ENCODE data around the gene SDHC. TPM values are rescaled to one million over a fixed set of nuclear protein-coding genes. Genes with fewer than 3 reads are reported as not detected.
"Not testable (repeated sequence)": the region's sequence is repeated elsewhere in the genome, so short reads cannot be mapped to it uniquely, and the experiment has no call there.

Gene SDHC
- total RNA-seq, 2 donors from 2014 or later, result 241 to 284 TPM

DNA sequence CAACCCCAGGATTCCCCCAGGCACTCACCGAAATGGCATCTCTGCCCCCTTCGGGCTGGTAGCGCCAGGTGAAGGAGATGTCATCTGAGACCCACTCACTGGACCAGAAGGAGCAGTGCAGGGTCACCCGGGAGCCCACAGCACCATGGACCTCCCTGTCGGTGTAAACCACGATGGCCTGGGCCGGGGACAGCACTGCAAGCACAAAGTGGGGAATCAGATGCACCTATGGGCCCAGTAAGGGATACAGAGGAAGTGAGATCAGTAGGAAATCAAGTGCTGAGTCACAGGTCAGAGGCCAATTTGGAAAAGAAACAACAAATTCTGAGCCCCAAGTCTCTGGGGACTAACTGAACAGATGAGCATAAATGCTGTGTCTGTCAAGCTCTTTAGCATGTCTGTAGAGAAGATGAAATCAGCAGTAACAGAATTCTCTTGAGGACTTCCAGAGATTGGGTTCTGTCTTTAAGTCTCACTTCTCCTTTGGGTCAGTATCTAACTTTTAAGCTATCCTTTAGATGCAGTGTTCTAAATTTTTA, 6.9 kb upstream of the SDHC start:
- DNase-seq (no peak), ATAC-seq (peak in 1 of 2 donors; percentile 11)
- intact Hi-C loops (cut with DNase I), result no loop called here

DNA sequence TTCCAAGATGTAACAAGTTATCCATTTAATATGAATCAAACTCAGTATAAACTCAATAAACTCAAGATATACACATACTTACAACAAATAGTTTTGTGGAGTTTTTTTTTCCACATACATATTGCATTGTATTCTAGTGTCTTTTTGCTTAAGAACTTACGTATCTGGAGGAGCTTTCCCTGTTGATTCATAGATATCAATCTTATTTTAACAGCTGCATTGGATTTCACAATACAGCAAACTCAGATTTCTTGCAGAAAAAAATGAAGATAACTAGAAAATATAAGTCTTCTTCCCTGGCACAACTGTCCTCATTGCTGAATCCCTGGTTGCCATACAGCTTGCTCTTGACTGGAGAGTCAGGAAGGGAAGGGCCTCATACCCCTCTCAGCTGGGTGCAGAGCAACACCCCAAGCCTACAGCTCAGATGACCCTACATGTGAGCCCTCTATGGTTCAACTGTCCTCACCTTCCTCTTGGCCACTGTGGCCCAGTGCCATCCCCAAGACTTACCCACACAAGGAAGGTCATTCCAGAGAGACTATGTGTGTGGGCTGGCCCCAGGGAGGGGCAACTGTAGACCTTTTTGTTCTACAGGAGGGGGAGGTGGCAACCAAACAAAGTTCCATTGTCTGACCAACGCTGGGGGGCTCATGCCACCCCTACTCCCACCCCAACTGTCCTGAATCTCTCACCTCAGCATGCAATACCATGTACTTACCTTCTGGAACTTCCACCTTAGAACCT, 6.1 kb upstream of the SDHC start:
- DNase-seq, result no peak
- intact Hi-C loops (cut with DNase I), result no loop called here
- no peak for ATAC-seq

DNA sequence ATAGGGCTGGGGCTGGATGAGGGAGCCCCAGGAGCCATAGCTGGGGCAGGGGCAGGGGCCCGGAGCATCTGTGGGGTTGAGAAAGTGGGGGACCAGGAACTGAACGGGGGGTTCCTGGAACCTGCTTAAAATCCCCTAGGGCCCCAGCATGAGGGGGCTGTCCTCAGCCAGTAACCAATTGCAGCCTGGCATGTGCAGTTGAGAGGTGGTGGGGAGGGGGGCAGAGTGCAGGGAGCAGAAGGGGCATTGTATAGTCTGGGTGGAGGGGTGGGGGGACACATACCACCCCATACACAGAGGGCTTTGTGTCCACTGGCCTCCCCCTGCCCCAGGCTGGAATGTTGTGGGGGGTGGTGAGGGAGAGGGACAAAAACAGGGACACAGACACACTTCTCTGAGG, 4.3 kb upstream of the SDHC start, which contains the start of gene MPZ:
TSS of gene MPZ (minus strand) at position 101 of the 400 bp plus-strand sequence. CDS start at position 38, 63 bp downstream.
- no peak for ATAC-seq
- intact Hi-C loops (cut with DNase I), result loop anchor here in 1 of 2 donors (5.0 to 10.0 kb wide), 2 partner anchors 65 to 88 kb away; partner anchors contain the start of gene APOA2
- DNase-seq, result no peak

DNA sequence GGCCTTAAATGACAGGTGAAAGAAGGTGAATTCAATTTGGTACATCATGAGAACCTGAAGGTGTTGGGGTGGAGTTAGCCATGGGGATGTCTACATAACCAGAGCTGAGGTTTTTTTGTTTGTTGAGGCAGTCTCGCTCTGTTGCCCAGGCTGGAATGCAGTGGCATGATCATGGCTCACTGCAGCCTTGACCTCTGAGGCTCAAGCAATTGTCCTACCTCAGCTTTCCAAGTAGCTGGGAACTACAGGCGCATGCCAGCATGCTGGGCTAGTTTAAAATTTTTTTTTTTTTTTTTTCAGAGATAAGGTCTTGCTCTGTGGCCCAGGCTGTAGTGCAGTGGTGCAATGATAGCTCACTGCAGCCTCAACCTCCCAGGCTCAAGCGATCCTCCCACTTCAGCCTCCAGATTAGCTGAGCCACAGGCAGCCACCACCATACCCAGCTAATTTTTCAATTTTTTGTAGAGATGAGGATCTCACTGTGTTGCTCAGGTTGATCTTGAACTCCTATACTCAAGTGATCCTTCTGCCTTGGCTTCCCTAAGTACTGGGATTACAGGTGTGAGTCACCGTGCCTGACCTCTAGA, 2.5 kb upstream of the SDHC start:
- no peak for DNase-seq
- ATAC-seq, result no peak
- intact Hi-C loops (cut with DNase I), result loop anchor here in 1 of 2 donors (5.0 to 10.0 kb wide), 2 partner anchors 63 to 89 kb away; partner anchors contain the start of gene APOA2

DNA sequence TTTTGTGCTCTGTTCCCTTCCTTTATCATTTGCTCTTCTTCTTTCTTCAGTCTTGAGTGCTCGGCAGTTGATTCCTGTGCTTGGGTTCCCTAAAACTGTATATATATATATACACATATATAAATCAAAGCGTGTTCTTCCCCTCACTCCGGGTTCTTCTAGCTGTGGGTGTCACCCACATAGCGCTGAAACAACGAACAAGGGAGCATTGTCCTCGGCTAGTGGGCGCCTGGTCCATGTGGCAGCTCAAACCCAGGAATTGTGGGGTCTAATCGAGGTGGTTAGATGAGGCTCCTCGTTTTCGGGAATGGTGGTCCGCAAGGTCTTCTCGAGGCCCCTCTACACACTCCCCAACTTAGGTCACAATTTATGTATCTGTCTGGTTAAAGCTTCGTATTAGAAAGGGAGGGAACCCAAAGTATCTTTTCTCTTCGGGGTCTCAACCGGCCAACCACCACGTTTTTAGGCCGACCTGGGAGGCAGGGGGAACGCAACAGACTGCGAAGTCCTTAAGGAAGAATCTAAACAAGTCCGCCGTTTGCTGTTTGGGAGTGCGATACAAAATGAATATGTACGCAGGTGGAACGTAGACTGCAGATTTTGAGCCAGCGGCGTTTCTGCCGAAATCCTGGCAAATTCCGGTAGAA, 504 bp upstream of the SDHC start:
- ATAC-seq (peak; percentile 16 to 17), DNase-seq (no peak)
- intact Hi-C loops (cut with DNase I), result loop anchor here in 1 of 2 donors (5.0 to 10.0 kb wide), 2 partner anchors 61 to 91 kb away; partner anchors contain the start of gene APOA2

DNA sequence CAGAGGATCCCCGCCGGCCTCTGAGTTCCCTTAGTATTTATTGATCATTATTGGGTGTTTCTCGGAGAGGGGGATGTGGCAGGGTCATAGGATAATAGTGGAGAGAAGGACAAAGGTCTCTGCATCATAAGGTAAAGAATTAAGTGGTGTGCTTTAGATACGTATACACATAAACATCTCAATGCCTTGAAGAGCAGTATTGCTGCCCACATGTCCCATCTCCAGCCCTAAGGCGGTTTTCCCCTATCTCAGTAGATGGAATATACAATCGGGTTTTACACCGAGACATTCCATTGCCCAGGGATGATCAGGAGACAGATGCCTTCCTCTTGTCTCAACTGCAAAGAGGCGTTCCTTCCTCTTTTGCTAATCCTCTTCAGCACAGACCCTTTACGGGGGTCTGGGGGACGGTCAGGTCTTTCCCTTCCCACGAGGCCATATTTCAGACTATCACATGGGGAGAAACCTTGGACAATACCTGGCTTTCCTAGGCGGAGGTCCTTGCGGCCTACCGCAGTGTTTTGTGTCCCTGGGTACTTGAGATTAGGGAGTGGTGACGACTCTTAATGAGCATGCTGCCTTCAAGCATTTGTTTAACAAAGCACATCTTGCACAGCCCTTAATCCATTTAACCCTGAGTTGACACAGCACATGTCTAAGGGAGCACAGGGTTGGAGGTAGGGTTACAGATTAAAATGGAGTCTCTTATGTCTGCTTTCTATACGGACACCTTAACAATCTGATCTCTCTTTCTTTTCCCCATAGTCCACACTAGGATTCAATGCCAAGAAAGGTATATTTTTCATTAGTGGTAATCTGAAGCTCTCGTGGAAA, 1.9 kb downstream of the SDHC start:
- not testable (repeated sequence) for ATAC-seq, DNase-seq
- intact Hi-C loops (cut with DNase I), result loop anchor here in 1 of 2 donors (10.0 kb wide), 1 partner anchor 59 kb away; no protein-coding TSS in a partner anchor

DNA sequence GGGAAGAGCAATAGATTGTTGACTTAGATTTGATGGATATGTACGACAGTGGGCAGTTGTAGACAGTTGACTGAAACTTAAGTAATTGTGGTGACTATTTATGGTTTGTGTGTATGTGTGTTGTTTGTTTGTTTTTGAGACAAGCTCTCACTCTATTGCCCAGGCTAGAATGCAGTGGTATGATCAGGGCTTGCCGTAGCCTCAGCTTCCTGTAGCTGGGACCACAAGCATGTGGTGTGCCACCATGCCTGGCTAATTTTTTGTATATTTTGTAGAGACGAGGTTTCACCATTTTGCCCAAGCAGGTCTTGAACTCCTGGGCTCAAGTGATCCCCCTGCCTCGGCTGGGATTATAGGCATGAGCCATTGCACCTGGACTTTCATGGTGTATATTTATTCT, 9.8 kb downstream of the SDHC start:
- no peak for DNase-seq
- intact Hi-C loops (cut with DNase I), result no loop called here
- no peak for ATAC-seq

DNA sequence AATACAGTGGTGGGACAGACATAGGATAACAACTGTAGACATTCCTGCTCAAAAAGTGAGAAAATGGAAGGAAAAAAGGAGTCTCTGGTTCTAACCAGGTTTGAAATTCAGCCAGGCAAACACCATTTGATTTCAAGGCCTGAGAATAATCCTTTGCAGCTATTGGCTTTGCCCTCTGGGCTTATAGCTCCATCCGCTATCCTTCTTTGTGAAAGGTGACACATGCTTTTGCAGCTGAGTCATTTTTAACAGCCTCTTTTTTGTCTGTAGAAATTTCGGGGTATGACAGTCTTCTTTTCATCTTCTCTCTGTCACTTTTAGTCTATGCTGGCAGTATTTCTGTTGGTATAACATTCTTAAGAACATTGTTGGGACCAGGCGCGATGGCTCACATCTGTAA, 16.2 kb downstream of the SDHC start:
- DNase-seq (no peak), ATAC-seq (no peak)
- intact Hi-C loops (cut with DNase I), result no loop called here

DNA sequence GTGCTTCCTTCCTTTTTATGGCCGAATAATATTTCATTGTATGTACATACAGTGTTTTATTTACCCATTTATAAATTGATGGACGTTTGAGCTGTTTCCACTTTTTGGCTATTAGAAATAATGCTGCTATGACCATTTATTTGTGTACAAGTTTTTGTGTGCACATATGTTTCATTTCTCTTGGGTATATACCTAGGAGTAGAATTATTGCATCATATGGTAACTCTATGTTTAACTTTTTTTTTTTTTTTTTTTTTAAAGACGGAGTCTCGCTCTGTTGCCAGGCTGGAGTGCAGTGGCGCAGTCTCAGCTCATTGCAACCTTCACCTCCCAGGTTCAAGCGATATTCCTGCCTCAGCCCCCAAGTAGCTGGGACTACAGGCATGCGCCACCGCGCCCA, 19.0 kb downstream of the SDHC start:
- DNase-seq (no peak), ATAC-seq (no peak)
- intact Hi-C loops (cut with DNase I), result no loop called here

DNA sequence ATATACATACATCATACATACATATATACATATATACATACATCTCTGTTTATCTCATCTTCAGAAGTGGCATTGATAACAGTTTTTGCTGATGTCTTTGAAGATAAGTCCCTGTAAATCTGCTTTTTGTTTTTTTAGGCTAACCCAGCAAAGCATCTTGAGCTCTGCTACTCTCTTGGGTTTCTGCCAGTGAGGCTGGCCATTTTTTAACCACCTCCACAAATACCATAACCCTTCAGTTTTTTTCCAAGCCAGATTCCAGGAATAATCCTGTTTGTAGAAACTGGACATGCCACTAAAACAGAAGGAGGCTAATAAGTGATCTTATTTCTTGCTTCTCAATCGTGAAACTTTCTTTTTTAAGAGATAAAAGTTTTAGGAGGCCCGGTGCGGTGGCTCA, 21.6 kb downstream of the SDHC start:
- DNase-seq (no peak), ATAC-seq (no peak)
- intact Hi-C loops (cut with DNase I), result no loop called here

DNA sequence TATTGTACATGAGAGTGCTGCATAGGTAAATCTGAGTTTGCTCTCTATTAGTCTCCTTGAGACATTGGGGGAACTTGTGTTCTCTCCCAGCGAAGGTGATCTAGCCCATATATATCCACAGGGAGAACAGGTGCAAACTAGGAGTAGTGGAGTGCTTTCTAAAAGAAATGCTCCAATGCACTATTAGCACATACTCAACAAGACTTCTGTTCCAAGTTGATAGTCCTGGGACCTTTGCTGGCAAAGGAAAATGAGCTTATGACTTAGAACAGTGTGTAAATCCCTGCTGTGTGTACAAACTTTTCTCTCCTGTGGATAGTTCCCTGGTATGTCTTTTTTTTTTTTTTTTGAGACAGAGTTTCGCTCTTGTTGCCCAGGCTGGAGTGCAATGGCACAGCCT, 28.0 kb downstream of the SDHC start:
- DNase-seq, result no peak
- no peak for ATAC-seq
- intact Hi-C loops (cut with DNase I), result no loop called here

DNA sequence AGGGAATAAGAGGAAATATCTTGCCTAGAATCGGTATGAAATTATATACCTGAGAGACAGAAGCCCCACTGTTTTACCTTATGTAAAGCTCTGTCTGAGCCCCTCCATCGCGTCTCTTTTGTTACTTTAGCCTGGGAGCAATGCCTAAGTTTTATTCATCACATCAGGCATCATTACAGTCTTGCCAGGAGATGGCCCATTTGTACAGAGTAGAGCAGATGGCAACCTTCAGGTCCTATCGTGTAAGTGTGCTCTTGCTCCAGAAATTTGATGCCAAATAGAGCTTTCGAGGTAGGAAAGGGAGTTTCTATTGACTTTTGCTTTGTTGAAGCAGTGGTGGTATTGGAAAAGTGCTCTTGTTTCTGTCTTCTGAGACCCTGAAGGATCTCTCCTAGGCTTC, 28.6 kb downstream of the SDHC start:
- DNase-seq (no peak), ATAC-seq (no peak)
- intact Hi-C loops (cut with DNase I), result no loop called here

DNA sequence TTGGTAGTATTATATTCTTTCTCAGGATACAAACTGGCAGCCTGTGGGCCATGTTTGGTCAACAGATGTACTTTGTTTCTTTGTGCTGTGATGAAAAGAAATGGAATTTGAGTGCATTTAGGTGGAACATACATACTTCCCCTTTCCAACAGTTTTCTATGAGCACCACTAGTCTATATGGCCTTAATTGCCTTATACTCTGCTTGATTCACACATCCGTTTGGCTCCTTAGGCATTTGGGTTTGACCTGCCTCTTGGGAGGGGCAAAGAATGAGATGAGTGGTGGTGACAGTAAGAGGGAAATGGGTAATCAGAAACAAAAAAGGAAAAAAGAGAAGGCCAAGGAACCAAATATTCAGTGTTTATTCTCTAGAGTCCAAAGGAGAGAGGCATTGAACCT, 36.5 kb downstream of the SDHC start:
- no peak for ATAC-seq
- intact Hi-C loops (cut with DNase I), result no loop called here
- DNase-seq, result no peak

DNA sequence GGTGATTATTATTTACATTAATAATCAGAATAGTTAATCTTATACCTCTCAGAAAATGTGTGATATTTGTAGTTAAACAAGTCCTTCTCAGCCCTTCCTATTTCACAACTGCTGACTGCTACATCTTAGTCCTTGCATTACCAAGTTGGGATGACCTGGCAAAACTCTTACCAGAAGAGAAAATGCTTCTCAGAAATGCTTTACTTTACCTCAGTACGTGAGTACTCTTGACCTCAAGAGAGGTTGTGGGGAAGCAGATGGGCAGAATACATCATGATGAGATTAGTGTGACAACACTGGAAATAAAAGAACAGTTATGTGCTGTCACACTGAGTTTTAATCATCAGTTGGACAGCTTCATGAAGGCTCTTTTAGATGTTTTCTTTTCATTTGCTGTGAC, 37.3 kb downstream of the SDHC start:
- no peak for DNase-seq
- intact Hi-C loops (cut with DNase I), result no loop called here
- ATAC-seq, result no peak

DNA sequence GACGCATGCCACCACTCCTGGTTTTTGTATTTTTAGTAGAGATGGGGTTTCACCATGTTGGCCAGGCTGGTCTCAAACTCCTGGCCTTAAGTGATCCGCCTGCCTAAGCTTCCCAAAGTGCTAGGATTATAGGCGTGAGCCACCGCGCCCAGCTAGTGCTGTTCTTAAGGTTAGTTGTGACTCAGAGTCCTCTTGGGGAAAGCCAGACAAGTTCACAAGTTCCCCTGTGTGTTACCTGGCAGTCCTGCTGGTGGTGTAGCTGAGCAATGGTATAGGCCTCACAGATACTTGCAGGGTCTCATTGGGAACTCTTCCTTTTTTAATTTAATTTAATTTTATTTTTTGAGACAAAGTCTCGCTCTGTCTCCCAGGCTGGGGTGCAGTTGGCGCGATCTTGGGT, 42.9 kb downstream of the SDHC start:
- intact Hi-C loops (cut with DNase I), result no loop called here
- DNase-seq (no peak), ATAC-seq (no peak)

DNA sequence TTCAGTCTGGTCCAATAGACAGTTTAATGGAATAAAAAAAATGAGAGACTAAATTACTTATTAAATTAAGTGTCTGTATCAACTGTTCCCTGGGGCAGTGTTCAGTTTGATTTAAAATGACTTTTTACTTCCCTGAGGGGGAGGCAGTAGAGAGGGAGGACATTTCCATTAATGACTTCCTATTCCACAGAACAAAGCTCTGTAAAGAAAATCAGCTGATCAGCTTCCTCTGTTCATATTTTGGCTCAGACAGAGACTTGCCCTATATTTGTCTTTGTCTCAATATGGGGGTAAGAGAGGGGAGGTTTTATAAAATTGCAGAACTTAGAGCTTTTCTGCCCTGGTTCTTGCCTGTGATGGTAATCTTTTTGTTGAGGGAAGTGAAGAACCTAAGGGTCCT, 45.1 kb downstream of the SDHC start:
- intact Hi-C loops (cut with DNase I), result no loop called here
- DNase-seq (no peak), ATAC-seq (peak; percentile 23 to 43)

DNA sequence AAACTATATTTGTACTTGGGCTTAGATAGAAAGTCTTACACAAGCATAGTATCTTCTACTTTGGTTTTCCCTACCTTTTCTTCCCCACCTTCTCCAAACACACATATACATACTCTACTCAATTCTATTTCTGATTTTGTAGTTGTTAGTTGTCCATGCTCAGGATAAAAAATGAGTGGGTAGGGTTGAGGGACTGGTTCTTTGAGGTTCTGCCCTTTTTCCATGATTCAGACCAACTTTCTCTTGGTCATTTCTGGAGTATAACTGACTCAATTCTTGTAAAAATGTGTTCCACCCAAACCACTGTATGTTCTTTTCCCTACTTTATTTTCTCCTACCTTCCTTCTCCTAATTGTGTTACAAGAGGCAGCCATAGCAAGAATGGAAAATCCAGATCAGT, 50.2 kb downstream of the SDHC start:
- ATAC-seq (no peak), DNase-seq (no peak)
- intact Hi-C loops (cut with DNase I), result no loop called here

DNA sequence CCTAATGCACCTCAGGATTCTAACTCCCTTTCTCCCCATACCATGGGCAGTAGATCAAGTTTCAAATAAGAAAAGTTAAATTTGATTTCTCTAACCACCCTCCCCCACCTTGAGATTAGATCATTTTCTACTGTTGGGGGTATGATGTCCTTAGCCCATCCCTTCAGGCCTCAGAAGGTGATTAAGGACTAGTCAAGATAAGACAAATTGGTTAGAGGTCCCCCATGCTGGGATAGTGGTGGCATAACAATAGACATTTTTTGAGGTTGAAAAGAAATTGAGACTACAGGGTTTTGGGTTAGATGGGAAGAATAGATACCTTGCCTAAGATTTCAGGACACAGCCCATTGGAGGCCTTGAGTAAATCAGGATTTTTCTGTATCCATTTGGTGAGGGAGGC, 51.0 kb downstream of the SDHC start:
- ATAC-seq (no peak), DNase-seq (no peak)
- intact Hi-C loops (cut with DNase I), result no loop called here
